Effector memory CD4-positive, alpha-beta T cell (primary cell): ENCODE measurements around the gene DCUN1D5.

ENCODE experiments used
- DNase-seq, 3 donors: peaks; one replicate each; pipeline ENCODE4 v3.0.0-alpha.2; 2020
- H3K27ac ChIP-seq: 2 replicates; pipeline ENCODE4 v1.7.0; 2013; ENCODE audit warnings: mild to moderate bottlenecking, low read length, moderate library complexity; ENCODE audit not compliant: insufficient read depth, poor library complexity, severe bottlenecking
- H3K27me3 ChIP-seq: replicated peaks from 2 replicates; pipeline ENCODE4 v1.7.0; 2013; ENCODE audit warnings: mild to moderate bottlenecking, low read length; ENCODE audit not compliant: insufficient read depth, control insufficient read depth, poor library complexity, severe bottlenecking
- H3K36me3 ChIP-seq: 2 replicates; pipeline ENCODE4 v1.7.0; 2013; ENCODE audit warnings: mild to moderate bottlenecking, low read length, moderate library complexity; ENCODE audit not compliant: control insufficient read depth, insufficient read depth
- H3K4me1 ChIP-seq: 2 replicates; pipeline ENCODE4 v1.7.0; 2013; ENCODE audit warnings: low read length, mild to moderate bottlenecking; ENCODE audit not compliant: control insufficient read depth, insufficient read depth, poor library complexity, severe bottlenecking
- H3K4me3 ChIP-seq: 2 replicates; pipeline ENCODE4 v1.7.0; 2013; ENCODE audit warnings: low read length, low read depth, mild to moderate bottlenecking; ENCODE audit not compliant: insufficient read depth, poor library complexity, severe bottlenecking
- H3K9me3 ChIP-seq: 2 replicates; pipeline ENCODE4 v1.7.0; 2013; ENCODE audit warnings: mild to moderate bottlenecking, low read length, moderate library complexity; ENCODE audit not compliant: control insufficient read depth

The DCUN1D5 gene

GRCh38 chr11:103067118-103067517, 24.8 kb downstream of the DCUN1D5 start:
- no peak for DNase-seq
- no peak overlapping the region for H3K4me3 ChIP-seq
- H3K9me3 ChIP-seq: no peaks in the 10 kb centered on the region
- H3K4me1 ChIP-seq: peaks cover 4% of the 10 kb centered on the region
- H3K27ac ChIP-seq: no peak overlapping the region
- H3K36me3 ChIP-seq: peaks cover 19% of the 10 kb centered on the region
- no peaks in the 10 kb centered on the region for H3K27me3 ChIP-seq

DNA sequence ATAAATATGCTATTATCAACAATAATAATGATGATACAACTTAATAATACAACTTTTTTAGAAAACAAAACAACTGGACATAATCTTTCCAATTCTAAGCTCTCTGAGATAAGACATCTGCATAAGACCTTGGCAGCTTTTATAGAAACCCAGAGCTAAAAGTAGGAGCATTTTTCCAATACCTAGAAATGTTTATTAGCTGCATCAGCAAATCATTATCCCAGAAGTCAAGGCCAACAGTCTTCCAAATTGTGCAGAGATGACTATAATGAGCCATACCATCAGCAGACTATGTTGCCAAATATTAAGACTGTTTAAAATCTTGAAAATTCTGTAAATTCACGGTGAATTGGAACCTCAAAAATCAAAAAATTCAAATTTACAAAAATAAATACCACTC, 30.3 kb downstream of the DCUN1D5 start:
- peaks cover 37% of the 10 kb centered on the region for H3K36me3 ChIP-seq
- H3K9me3 ChIP-seq: no peaks in the 10 kb centered on the region
- H3K4me1 ChIP-seq: no peaks in the 10 kb centered on the region
- no peak overlapping the region for H3K4me3 ChIP-seq
- no peaks in the 10 kb centered on the region for H3K27me3 ChIP-seq
- no peak for DNase-seq
- H3K27ac ChIP-seq: no peak overlapping the region

- DNase-seq: no peak
- Histone ChIP-seq H3K36me3 (peaks cover 1% of the 10 kb centered on the region), H3K4me3 (no peak overlapping the region), H3K4me1 (no peaks in the 10 kb centered on the region), H3K27me3 (no peaks in the 10 kb centered on the region), H3K27ac (no peak overlapping the region), H3K9me3 (no peaks in the 10 kb centered on the region)
Measured at GRCh38 chr11:103055221-103055890, 36.6 kb downstream of the DCUN1D5 start.

DNA sequence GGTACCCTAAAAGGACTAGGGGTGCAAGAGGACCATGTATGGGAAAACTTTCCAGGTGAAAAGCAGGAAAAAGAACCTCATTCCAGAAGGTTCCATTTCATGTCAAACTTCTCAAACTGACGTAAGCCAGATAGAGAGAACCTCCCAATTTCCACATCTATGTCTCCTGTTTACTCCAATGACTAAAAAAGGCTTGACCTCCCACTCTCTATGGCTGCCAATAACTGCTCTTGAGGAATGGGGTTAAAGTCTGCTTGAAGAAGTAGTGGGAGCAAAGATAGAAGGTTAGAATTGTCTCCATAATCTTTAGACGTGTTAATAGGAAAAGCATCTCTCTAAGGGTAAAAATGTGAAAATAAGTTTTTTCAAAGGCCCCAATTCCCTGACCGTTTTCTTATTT, 38.0 kb downstream of the DCUN1D5 start:
- Histone ChIP-seq H3K27me3 (no peaks in the 10 kb centered on the region), H3K4me3 (no peak overlapping the region), H3K27ac (no peak overlapping the region), H3K36me3 (no peaks in the 10 kb centered on the region), H3K9me3 (no peaks in the 10 kb centered on the region), H3K4me1 (no peaks in the 10 kb centered on the region)
- no peak for DNase-seq

GRCh38 chr11:103051981-103052380, 40.0 kb downstream of the DCUN1D5 start:
- Histone ChIP-seq H3K27ac (no peak overlapping the region), H3K4me1 (no peaks in the 10 kb centered on the region), H3K4me3 (no peak overlapping the region), H3K27me3 (no peaks in the 10 kb centered on the region), H3K36me3 (no peaks in the 10 kb centered on the region), H3K9me3 (no peaks in the 10 kb centered on the region)
- no peak for DNase-seq

DNA sequence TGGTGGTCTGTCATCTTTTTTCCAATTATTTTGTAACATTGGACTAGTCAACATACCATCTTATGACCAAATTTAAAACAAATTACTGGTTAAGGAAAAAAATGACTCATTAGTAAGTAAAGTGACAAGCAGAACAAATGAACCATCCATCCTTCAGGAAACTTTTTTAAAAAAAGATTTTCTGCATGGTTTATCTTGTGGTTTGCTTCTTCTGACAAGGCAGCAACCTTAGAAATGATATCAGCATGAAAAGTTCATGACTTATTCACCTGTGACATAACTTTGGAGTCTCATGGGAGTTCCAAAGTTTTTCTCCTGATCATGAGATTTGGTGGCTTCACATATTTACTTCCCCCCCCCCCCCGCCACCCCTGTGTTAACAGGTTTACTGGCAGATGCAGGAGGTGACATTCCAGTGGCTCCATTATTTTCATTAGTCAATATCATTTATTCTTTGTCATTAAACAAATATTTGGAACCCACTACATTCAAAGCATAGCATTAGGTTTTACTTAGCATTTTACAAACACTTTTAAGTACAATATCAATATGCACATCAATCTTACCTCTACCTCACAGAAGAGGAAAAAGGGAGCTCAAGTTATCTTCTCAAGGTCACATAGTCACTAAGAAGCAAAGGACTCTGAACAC, 40.7 kb downstream of the DCUN1D5 start:
- Histone ChIP-seq H3K9me3 (no peaks in the 10 kb centered on the region), H3K36me3 (no peaks in the 10 kb centered on the region), H3K4me3 (no peak overlapping the region), H3K4me1 (no peaks in the 10 kb centered on the region), H3K27ac (no peak overlapping the region), H3K27me3 (no peaks in the 10 kb centered on the region)
- DNase-seq: no peak

DNA sequence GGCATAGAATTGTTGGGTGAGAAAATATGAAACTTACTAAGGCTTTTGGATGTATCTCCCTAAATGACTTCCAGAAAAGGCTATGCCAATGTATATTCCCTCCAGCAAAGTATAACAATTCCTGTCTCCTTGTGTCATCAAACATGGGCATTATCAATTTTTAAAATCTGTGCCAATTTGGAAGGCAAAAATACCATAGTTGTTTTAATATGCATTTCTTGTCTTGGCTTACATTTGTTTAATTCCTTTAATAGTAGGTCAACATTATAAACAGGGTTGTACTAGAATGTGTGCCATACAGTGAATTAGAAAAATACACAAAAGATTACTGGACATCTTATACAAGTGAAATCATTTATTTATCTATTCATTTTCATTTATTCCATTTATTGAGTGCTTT, 41.6 kb downstream of the DCUN1D5 start:
- DNase-seq: no peak
- H3K27me3 ChIP-seq: no peaks in the 10 kb centered on the region
- no peaks in the 10 kb centered on the region for H3K36me3 ChIP-seq
- H3K27ac ChIP-seq: no peak overlapping the region
- H3K4me3 ChIP-seq: no peak overlapping the region
- H3K9me3 ChIP-seq: no peaks in the 10 kb centered on the region
- no peaks in the 10 kb centered on the region for H3K4me1 ChIP-seq

- H3K4me1 ChIP-seq: no peaks in the 10 kb centered on the region
- no peaks in the 10 kb centered on the region for H3K27me3 ChIP-seq
- H3K4me3 ChIP-seq: no peak overlapping the region
- H3K27ac ChIP-seq: no peak overlapping the region
- H3K9me3 ChIP-seq: no peaks in the 10 kb centered on the region
- H3K36me3 ChIP-seq: no peaks in the 10 kb centered on the region
- DNase-seq: no peak
Measured at GRCh38 chr11:103047837-103048236, 44.1 kb downstream of the DCUN1D5 start.

DNA sequence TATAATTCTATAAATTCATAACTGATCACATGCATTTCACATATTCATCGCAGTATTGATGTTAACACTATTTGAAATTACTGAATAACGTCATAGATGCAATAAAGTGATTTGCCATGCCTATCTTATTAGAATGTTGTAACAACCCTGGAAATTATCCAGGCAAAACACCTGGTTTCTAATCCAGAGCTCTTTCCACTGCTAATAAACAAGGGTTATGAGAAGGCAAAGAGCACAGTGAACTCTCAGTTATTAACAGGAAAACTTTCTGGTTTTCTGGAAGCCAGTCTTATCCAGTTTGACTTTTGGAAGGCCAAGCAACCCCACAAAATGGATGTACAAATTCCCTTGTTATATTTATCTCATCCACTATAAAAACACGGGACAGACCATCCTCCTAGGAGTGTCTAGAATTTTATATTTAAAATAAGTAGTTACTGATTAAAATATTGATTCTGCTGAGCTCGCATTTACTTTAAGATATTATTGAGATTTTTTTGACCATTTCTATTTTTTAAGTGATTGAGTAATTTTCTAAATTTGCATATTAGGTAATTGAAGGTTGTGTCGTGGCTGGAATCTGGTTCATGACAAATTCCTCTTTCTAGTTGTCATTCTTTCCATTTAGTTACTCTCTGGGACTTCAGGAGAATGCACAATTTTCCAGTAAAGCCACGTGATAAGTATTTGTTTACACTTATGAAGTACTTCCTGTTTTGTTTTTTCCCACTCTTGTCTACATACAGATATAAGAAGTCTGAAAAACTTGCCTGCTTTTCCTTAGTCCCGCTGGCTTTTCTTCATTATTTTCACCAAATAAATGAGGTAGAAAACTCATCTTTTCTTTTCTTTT, 47.9 kb downstream of the DCUN1D5 start:
- H3K36me3 ChIP-seq: no peaks in the 10 kb centered on the region
- no peaks in the 10 kb centered on the region for H3K9me3 ChIP-seq
- H3K27me3 ChIP-seq: no peaks in the 10 kb centered on the region
- no peaks in the 10 kb centered on the region for H3K4me1 ChIP-seq
- DNase-seq: no peak
- H3K27ac ChIP-seq: no peak overlapping the region
- H3K4me3 ChIP-seq: no peak overlapping the region

DNA sequence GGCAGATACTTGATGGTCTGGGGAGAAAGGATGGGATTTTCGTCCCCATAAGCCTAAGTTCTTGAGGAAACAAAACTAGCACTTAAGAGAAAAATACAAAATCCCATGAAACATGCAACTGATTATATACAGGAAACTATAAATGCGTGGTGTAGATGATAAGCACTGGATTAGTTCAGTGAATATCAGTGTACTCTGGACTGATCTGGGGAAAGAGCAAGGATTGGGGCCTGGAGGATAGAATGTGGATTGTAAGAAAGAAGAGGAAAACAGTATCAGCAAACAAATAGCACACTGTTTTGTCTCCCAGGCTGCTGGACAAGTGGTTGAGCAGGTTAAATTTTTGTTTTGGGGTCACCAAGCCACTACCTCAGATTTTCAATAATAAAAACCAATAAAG, 49.8 kb downstream of the DCUN1D5 start:
- Histone ChIP-seq H3K27me3 (no peaks in the 10 kb centered on the region), H3K4me3 (no peak overlapping the region), H3K4me1 (no peaks in the 10 kb centered on the region), H3K9me3 (no peaks in the 10 kb centered on the region), H3K36me3 (no peaks in the 10 kb centered on the region), H3K27ac (no peak overlapping the region)
- no peak for DNase-seq
